ENCODE data around the gene VWA8.

Gene VWA8

DNA sequence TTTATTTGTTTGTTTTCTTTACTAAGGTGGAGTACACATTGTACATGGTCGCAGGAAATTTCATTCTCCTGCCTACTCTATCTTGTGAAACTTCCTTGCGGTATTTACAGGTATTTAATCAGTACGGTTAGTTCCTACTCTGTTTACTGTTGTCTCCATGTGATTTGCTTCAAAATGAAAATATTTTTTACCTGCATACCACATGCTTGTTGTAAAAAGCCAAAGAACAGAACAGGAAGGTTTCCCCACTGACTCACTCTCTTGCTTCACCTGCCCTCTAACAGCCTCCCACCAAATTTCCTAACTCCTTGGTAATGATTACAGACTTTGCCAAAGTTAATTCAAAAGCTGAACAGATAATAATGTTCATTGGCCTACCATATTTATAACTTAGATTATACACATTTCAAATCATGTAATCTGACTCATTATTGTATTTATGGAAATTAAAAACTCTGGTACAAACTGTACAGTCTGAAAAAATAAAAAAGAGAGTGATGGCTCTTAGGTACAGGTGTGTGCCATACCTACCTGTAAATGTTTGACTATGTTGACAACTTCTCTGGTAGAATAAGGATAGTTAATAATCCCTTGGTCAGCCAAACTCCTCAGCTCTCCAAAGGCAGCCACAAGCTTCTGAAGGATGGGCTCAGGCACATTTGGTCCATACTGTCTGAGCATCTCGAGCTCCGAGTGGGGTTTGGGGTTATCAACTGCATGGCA, 239.9 kb downstream of the VWA8 start:
- DNase-seq: no peak

GRCh38 chr13:41716236-41716635, 244.7 kb downstream of the VWA8 start:
- no peak for DNase-seq

DNA sequence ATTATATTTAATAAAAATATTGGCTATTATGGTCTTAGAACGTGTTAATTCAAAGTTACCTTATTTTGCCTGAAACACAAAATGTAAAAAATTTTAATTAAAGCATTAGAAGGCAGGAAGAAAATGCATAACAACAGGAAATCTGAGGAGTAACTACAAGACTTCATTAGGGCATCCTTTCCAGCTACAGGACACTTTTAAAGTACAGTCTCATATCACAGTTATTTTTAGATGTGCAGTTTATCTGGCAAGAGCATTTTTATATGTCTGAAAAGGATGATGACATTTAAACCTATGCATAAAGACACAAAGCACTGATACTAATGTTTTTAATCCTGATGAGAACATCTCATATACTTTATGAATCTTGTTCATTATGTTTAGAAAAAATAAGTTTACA, 247.5 kb downstream of the VWA8 start:
- DNase-seq: no peak

- no peak for DNase-seq
Observed at GRCh38 chr13:41710771-41711170, 250.1 kb downstream of the VWA8 start.

- no peak for DNase-seq
Observed at GRCh38 chr13:41709511-41709910, 251.4 kb downstream of the VWA8 start.

- DNase-seq: no peak
Observed at GRCh38 chr13:41708713-41709112, 252.2 kb downstream of the VWA8 start.

- no peak for DNase-seq
Observed at GRCh38 chr13:41707194-41707821, 253.6 kb downstream of the VWA8 start.

- no peak for DNase-seq
Observed at GRCh38 chr13:41706152-41706551, 254.8 kb downstream of the VWA8 start.

DNA sequence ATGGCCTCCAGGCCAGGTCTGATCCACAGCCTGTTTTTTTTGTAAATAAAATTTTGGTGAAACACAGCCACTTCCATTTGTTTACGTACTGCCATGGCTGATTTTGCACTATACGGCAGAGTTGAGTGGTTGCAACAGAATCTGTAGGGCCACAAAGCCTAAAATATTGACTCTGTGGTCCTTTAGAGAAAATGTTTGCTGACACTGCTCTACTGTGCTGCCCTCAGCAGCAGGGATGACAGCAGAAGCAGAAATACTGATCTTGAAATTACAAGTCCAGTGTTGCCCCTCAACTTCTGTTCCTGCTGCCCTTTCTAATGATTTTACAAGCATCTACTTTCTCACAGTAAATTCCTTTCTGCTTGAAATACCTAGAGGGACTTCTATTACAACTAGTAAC, 258.4 kb downstream of the VWA8 start:
- no peak for DNase-seq

GRCh38 chr13:41701676-41702075, 259.2 kb downstream of the VWA8 start:
- no peak for DNase-seq

DNA sequence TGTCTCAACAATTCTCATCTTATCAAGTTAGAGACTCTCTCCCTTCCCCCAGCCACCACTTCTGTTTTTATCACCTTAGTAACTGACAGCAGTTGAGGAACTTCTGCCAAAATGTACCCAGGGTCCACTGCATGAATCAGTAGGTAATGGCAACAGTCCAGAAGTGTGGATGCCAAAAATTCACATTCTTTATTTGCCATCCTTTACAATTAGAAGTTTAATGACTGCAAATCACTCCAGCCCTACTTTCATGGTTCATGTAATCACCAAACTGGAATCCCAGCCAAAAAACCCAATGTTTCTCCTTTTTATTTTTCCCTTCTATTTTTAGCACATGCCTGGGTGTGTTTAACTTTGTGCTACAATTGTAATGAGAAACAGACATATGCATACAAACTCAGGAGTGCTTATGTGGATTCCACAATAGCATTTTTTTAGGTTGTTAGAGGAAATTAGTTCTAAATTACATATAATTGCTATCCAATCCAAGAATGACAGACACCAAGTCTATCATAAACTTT, 260.1 kb downstream of the VWA8 start:
- peak; percentile 88 for DNase-seq

DNA sequence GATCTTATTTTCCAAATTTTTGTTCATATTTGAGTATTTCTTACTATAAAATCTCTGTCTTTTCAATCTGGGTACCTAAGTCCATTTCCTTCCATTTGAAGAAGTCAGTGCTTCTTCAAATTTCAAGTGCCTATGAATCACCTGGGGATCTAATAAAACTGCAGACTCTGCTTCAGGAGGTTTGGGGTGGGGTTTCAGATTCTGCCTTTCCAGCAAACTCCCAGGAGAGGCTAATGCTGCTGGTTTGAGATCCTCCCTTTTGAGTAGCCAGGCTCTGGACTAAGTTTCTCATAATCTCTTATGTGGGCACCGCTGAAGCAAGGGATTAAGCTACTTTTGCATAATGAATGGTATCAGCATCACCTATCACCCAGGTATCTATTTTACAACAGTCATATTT, 261.1 kb downstream of the VWA8 start:
- DNase-seq: peak; percentile 61

- no peak for DNase-seq
Observed at GRCh38 chr13:41697578-41697977, 263.3 kb downstream of the VWA8 start.

GRCh38 chr13:41696163-41697003, 264.5 kb downstream of the VWA8 start:
- DNase-seq: no peak

DNA sequence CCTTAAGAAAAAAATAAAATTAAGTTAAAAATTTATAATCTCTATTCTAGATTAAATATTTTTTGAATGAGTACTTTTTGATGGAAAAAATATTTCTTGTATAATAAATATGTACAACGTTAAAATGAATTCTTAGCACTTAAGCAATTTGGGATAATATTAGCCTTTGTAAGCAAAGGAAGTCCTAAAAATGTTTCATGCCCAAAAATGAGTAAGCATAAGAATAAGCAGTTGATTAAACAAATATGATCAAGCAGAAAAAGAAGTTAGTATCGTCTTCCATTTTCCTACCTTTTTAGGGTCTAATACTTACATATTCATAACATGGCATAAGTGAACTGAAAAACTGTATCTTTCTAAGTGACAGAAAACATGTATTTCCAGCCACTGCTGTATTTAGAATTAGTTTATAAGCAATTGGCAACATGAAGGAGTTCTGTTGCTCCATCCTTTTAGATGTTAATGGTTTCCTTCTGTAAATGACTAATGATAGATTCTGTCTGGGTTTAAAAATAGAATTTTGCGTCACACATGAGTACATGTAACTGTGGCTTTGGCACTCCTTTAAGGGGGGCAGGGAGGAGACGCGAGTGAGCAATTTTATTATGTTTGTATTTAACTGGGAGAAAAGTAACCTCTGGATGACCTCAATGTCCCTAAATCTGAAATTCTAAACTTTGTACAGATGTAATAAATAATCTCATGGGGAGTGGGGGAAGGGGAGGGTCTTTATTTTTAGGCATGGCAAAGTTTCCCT, 266.2 kb downstream of the VWA8 start:
- DNase-seq: peak; percentile 6

DNA sequence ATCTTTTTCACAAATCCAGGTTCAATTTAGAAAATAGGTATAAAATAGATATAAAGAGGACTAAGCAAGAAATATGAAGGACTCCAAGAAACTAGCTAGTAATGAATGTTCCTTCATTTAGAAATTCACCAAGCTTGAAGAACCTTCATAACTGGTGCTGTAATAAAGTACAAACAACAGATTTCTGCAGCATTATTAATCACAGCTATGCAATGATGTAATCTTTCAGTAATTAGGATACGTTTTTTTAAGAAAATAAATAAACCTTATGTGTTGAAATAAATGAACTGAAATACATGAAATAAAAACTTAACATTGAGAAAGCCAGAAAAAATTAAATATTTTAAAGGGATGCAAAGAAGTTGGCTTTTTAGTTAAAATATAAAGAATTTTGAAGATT, 267.5 kb downstream of the VWA8 start:
- no peak for DNase-seq

- no peak for DNase-seq
Observed at GRCh38 chr13:41691274-41691673, 269.6 kb downstream of the VWA8 start.

- DNase-seq: no peak
Observed at GRCh38 chr13:41682766-41683165, 278.1 kb downstream of the VWA8 start.

DNA sequence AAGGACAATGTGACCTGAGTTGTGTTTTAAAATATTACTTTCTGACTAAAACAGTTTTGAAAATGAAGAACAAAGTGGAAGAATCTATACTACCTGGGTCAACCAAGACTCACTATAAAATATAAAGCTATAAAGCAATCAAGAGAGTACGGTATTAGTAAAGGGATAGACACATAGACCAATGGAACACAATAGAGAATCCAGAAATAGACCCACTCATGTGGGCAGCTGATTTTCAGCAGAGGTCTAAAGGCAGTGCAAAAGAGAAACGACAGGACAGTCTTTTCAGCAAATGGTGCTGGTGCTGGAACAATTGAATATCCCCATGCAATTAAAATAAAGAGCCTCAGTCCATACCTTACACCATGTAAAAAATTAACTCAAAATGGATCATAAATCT, 278.9 kb downstream of the VWA8 start:
- no peak for DNase-seq

- no peak for DNase-seq
Observed at GRCh38 chr13:41681587-41681986, 279.3 kb downstream of the VWA8 start.

DNA sequence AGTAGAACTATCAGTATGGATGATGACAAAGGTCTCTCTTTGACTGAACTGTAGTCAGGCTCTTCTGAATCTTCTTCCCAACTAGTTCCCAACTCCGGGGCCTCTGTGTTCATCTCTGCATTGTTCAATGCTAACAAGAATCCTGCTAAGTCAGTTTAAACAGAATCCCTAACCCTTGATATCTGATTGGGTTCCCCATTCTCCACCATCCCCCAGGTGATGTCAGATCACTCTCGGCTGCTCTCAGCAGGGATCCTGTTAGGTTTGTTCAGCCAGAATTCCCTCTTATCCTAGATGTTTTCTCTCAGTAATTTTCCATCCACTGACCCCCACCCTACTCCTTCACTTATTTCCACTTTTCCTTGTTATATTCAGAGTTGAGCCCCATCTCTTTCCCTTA, 280.0 kb downstream of the VWA8 start:
- DNase-seq: no peak

DNA sequence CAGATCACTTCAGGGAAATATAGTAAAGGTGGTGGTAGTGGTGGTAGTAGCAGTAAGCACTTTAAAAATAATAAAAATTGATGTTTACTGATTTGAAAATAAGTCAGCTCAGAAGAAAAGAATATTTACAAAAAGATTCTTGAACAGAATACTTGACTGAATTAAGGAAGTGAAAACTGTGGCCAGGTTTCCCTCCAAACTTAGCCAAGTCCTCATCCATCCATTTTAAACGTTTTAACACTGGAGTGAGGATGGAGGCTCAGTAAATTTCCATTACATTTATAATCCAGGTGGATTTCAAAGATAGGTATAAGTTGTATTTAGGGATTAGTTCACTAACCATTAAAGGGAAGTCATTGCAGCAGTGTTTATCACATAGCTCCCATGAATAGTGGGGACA, 282.1 kb downstream of the VWA8 start:
- no peak for DNase-seq

DNA sequence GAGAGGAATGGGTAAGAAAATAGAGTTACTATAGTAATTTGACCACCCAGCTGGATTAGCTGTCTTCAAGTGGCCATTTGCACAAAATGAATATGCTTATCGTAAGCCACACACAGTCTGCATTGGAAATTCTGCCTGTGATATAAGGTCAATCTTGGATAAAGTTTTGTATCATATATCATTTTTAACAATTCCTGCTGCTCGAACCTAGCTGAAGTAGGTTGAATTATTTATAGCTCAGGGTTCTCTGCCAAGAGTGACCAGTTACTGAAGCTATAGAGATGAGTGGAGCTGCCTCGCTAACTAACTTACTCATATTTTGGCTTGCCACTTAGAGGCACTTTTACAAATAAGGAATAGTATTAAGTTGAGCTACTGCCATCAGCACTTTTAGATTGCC, 282.7 kb downstream of the VWA8 start:
- peak; percentile 11 for DNase-seq

Measured in DMS79 treated with DMSO at 0.1 percent for 48 hours (cell line).